ENCODE measurements around the gene PLEKHG3.

- TF ChIP-seq, protein P1, sequence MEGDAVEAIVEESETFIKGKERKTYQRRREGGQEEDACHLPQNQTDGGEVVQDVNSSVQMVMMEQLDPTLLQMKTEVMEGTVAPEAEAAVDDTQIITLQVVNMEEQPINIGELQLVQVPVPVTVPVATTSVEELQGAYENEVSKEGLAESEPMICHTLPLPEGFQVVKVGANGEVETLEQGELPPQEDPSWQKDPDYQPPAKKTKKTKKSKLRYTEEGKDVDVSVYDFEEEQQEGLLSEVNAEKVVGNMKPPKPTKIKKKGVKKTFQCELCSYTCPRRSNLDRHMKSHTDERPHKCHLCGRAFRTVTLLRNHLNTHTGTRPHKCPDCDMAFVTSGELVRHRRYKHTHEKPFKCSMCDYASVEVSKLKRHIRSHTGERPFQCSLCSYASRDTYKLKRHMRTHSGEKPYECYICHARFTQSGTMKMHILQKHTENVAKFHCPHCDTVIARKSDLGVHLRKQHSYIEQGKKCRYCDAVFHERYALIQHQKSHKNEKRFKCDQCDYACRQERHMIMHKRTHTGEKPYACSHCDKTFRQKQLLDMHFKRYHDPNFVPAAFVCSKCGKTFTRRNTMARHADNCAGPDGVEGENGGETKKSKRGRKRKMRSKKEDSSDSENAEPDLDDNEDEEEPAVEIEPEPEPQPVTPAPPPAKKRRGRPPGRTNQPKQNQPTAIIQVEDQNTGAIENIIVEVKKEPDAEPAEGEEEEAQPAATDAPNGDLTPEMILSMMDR (conservative IDR thresholded peaks at IDR 0.05), result no peak
- TF ChIP-seq ZFX (IDR thresholded peaks at IDR 0.05), result no peak
Measured at GRCh38 chr14:64730061-64730440, 25.8 kb downstream of the PLEKHG3 start.

Data from C4-2B (cell line).